ENCODE results near the gene SKI. TPM values are rescaled to one million over a fixed set of nuclear protein-coding genes. Genes with fewer than 3 reads are reported as not detected.

Gene SKI
- total and polyA plus RNA-seq, 9 of the 15 experiments (the other 6 are each of a cell fraction or from before 2014, with no cell fraction given) = 0.10 to 60.5 (median 4.6) TPM

DNA sequence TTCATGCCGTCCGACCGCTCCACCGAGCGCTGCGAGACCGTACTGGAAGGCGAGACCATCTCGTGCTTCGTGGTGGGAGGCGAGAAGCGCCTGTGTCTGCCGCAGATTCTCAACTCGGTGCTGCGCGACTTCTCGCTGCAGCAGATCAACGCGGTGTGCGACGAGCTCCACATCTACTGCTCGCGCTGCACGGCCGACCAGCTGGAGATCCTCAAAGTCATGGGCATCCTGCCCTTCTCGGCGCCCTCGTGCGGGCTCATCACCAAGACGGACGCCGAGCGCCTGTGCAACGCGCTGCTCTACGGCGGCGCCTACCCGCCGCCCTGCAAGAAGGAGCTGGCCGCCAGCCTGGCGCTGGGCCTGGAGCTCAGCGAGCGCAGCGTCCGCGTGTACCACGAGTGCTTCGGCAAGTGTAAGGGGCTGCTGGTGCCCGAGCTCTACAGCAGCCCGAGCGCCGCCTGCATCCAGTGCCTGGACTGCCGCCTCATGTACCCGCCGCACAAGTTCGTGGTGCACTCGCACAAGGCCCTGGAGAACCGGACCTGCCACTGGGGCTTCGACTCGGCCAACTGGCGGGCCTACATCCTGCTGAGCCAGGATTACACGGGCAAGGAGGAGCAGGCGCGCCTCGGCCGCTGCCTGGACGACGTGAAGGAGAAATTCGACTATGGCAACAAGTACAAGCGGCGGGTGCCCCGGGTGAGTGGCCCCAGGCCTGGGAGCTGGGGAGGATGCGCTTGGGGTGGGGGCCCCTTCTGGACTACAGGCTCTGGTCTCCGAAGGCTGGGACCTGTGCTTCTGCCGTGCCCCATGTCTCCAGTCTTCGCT lies 1.1 kb downstream of the SKI start (continued):
- peak; percentile 44 for TF ChIP-seq SAP30 (IDR thresholded peaks at IDR 0.05; ENCODE audit: borderline replicate concordance, insufficient read depth, low read depth, low read length, poor library complexity, severe bottlenecking)
- peak; percentile 83 for TF ChIP-seq FIP1L1 (IDR thresholded peaks at IDR 0.05; ENCODE audit: low read depth, low read length, poor library complexity, severe bottlenecking)
- no peak for TF ChIP-seq YY1 (IDR thresholded peaks at IDR 0.05; ENCODE audit: borderline replicate concordance in 1 of 3, control insufficient read depth in 1 of 3, extremely low read depth in 1 of 3, insufficient read depth in 3 of 3, insufficient read length in 1 of 3, insufficient replicate concordance in 2 of 3, low read depth in 1 of 3, low read length in 2 of 3)
- TF ChIP-seq, protein P1, sequence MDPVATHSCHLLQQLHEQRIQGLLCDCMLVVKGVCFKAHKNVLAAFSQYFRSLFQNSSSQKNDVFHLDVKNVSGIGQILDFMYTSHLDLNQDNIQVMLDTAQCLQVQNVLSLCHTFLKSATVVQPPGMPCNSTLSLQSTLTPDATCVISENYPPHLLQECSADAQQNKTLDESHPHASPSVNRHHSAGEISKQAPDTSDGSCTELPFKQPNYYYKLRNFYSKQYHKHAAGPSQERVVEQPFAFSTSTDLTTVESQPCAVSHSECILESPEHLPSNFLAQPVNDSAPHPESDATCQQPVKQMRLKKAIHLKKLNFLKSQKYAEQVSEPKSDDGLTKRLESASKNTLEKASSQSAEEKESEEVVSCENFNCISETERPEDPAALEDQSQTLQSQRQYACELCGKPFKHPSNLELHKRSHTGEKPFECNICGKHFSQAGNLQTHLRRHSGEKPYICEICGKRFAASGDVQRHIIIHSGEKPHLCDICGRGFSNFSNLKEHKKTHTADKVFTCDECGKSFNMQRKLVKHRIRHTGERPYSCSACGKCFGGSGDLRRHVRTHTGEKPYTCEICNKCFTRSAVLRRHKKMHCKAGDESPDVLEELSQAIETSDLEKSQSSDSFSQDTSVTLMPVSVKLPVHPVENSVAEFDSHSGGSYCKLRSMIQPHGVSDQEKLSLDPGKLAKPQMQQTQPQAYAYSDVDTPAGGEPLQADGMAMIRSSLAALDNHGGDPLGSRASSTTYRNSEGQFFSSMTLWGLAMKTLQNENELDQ (CRISPR knock-in tag; IDR thresholded peaks at IDR 0.05; ENCODE audit: borderline replicate concordance) = no peak
- TF ChIP-seq, protein P2, sequence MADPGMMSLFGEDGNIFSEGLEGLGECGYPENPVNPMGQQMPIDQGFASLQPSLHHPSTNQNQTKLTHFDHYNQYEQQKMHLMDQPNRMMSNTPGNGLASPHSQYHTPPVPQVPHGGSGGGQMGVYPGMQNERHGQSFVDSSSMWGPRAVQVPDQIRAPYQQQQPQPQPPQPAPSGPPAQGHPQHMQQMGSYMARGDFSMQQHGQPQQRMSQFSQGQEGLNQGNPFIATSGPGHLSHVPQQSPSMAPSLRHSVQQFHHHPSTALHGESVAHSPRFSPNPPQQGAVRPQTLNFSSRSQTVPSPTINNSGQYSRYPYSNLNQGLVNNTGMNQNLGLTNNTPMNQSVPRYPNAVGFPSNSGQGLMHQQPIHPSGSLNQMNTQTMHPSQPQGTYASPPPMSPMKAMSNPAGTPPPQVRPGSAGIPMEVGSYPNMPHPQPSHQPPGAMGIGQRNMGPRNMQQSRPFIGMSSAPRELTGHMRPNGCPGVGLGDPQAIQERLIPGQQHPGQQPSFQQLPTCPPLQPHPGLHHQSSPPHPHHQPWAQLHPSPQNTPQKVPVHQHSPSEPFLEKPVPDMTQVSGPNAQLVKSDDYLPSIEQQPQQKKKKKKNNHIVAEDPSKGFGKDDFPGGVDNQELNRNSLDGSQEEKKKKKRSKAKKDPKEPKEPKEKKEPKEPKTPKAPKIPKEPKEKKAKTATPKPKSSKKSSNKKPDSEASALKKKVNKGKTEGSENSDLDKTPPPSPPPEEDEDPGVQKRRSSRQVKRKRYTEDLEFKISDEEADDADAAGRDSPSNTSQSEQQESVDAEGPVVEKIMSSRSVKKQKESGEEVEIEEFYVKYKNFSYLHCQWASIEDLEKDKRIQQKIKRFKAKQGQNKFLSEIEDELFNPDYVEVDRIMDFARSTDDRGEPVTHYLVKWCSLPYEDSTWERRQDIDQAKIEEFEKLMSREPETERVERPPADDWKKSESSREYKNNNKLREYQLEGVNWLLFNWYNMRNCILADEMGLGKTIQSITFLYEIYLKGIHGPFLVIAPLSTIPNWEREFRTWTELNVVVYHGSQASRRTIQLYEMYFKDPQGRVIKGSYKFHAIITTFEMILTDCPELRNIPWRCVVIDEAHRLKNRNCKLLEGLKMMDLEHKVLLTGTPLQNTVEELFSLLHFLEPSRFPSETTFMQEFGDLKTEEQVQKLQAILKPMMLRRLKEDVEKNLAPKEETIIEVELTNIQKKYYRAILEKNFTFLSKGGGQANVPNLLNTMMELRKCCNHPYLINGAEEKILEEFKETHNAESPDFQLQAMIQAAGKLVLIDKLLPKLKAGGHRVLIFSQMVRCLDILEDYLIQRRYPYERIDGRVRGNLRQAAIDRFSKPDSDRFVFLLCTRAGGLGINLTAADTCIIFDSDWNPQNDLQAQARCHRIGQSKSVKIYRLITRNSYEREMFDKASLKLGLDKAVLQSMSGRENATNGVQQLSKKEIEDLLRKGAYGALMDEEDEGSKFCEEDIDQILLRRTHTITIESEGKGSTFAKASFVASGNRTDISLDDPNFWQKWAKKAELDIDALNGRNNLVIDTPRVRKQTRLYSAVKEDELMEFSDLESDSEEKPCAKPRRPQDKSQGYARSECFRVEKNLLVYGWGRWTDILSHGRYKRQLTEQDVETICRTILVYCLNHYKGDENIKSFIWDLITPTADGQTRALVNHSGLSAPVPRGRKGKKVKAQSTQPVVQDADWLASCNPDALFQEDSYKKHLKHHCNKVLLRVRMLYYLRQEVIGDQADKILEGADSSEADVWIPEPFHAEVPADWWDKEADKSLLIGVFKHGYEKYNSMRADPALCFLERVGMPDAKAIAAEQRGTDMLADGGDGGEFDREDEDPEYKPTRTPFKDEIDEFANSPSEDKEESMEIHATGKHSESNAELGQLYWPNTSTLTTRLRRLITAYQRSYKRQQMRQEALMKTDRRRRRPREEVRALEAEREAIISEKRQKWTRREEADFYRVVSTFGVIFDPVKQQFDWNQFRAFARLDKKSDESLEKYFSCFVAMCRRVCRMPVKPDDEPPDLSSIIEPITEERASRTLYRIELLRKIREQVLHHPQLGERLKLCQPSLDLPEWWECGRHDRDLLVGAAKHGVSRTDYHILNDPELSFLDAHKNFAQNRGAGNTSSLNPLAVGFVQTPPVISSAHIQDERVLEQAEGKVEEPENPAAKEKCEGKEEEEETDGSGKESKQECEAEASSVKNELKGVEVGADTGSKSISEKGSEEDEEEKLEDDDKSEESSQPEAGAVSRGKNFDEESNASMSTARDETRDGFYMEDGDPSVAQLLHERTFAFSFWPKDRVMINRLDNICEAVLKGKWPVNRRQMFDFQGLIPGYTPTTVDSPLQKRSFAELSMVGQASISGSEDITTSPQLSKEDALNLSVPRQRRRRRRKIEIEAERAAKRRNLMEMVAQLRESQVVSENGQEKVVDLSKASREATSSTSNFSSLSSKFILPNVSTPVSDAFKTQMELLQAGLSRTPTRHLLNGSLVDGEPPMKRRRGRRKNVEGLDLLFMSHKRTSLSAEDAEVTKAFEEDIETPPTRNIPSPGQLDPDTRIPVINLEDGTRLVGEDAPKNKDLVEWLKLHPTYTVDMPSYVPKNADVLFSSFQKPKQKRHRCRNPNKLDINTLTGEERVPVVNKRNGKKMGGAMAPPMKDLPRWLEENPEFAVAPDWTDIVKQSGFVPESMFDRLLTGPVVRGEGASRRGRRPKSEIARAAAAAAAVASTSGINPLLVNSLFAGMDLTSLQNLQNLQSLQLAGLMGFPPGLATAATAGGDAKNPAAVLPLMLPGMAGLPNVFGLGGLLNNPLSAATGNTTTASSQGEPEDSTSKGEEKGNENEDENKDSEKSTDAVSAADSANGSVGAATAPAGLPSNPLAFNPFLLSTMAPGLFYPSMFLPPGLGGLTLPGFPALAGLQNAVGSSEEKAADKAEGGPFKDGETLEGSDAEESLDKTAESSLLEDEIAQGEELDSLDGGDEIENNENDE (IDR thresholded peaks at IDR 0.05; ENCODE audit: low read depth, low read length) = no peak
- TF ChIP-seq EZH2 (IDR thresholded peaks at IDR 0.05; ENCODE audit: borderline replicate concordance, low read depth, low read length) = no peak
- no peak for TF ChIP-seq ZNF586 (CRISPR knock-in tag; conservative IDR thresholded peaks at IDR 0.05)
- TF ChIP-seq, protein P3, sequence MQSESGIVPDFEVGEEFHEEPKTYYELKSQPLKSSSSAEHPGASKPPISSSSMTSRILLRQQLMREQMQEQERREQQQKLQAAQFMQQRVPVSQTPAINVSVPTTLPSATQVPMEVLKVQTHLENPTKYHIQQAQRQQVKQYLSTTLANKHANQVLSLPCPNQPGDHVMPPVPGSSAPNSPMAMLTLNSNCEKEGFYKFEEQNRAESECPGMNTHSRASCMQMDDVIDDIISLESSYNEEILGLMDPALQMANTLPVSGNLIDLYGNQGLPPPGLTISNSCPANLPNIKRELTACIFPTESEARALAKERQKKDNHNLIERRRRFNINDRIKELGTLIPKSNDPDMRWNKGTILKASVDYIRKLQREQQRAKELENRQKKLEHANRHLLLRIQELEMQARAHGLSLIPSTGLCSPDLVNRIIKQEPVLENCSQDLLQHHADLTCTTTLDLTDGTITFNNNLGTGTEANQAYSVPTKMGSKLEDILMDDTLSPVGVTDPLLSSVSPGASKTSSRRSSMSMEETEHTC (IDR thresholded peaks at IDR 0.05) = no peak
- TF ChIP-seq XRCC5 (IDR thresholded peaks at IDR 0.05; ENCODE audit: low read depth, low read length) = 0 out of 2 replicates have a peak, but pooled peaks have one; percentile 73

Measured in K562 (cell line).